OCI-LY1 (cell line): ENCODE measurements around the gene ARHGEF17.

Experiments used
- H2AFZ ChIP-seq: fragments of 200-600 bp; sonication (generic), shearing (Covaris generic); 2 replicates; pipeline ENCODE4 v1.6.0; 2014; ENCODE audit warnings: antibody characterized with exemption, mild to moderate bottlenecking, low read length
- H3F3A ChIP-seq: fragments of 200-600 bp; sonication (generic), shearing (Covaris generic); 2 replicates; pipeline ENCODE4 v1.6.0; 2014; ENCODE audit warnings: mild to moderate bottlenecking, antibody characterized with exemption, low read length, moderate library complexity; ENCODE audit not compliant: insufficient read depth
- H3K27ac ChIP-seq: fragments of 200-600 bp; sonication (generic); 2 replicates; pipeline ENCODE4 v1.5.1; 2014; ENCODE audit warnings: low read length, mixed run types, mild to moderate bottlenecking, low read depth; ENCODE audit not compliant: poor library complexity, severe bottlenecking
- H3K27me3 ChIP-seq: fragments of 200-600 bp; sonication (generic); 2 replicates; pipeline ENCODE4 v1.6.0; 2014; ENCODE audit warnings: antibody characterized with exemption, mild to moderate bottlenecking, low read length, moderate library complexity; ENCODE audit not compliant: insufficient read depth
- H3K36me3 ChIP-seq: fragments of 200-600 bp; sonication (generic); 2 replicates; pipeline ENCODE4 v1.6.1; 2014; ENCODE audit warnings: mild to moderate bottlenecking, antibody characterized with exemption, low read length, moderate library complexity, mixed read lengths; ENCODE audit not compliant: insufficient read depth
- H3K4me1 ChIP-seq: fragments of 200-600 bp; sonication (generic); 2 replicates; pipeline ENCODE4 v1.5.1; 2014; ENCODE audit warnings: mild to moderate bottlenecking, low read length, moderate library complexity; ENCODE audit not compliant: insufficient read depth, severe bottlenecking
- H3K4me2 ChIP-seq: fragments of 200-600 bp; sonication (generic), shearing (Covaris generic); 2 replicates; pipeline ENCODE4 v1.6.1; 2014; ENCODE audit warnings: low read length
- H3K4me3 ChIP-seq: fragments of 200-600 bp; sonication (generic); 2 replicates; pipeline ENCODE4 v1.5.1; 2014; ENCODE audit warnings: low read length, low read depth, mild to moderate bottlenecking, mixed read lengths; ENCODE audit not compliant: poor library complexity, severe bottlenecking
- H3K79me2 ChIP-seq: fragments of 200-600 bp; shearing (Covaris generic); 2 replicates; pipeline ENCODE4 v1.6.1; 2016; ENCODE audit warnings: mixed run types, low read length, mixed read lengths; ENCODE audit not compliant: insufficient read depth
- H3K9ac ChIP-seq: fragments of 200-600 bp; sonication (generic), shearing (Covaris generic); 2 replicates; pipeline ENCODE4 v1.6.1; 2014; ENCODE audit warnings: mild to moderate bottlenecking, low read length, mixed read lengths
- H3K9me2 ChIP-seq: fragments of 200-600 bp; sonication (generic), shearing (Covaris generic); 2 replicates; pipeline ENCODE4 v1.6.1; 2014; ENCODE audit warnings: low read depth, mild to moderate bottlenecking, low read length, mixed read lengths
- H3K9me3 ChIP-seq: fragments of 200-600 bp; shearing (Covaris generic); 2 replicates; pipeline ENCODE4 v1.6.1; 2014; ENCODE audit warnings: low read length, mixed read lengths
- H4K20me1 ChIP-seq: fragments of 200-600 bp; sonication (generic), shearing (Covaris generic); 2 replicates; pipeline ENCODE4 v1.6.0; 2016; ENCODE audit warnings: mild to moderate bottlenecking, low read length; ENCODE audit not compliant: insufficient read depth
- CTCF ChIP-seq: fragments of 200-600 bp; sonication (generic), shearing (Covaris generic); IDR thresholded peaks from 2 replicates; pipeline ENCODE4 v1.5.1; 2017; ENCODE audit warnings: mild to moderate bottlenecking, antibody characterized with exemption, low read length, moderate library complexity, mixed read lengths
- EZH2 ChIP-seq: fragments of 200-600 bp; sonication (generic), shearing (Covaris generic); IDR thresholded peaks from 2 replicates; pipeline ENCODE4 v1.8.0; 2017; ENCODE audit warnings: borderline replicate concordance, mixed run types, mild to moderate bottlenecking, antibody characterized with exemption, low read length, moderate library complexity, mixed read lengths

ARHGEF17 gene

GRCh38 chr11:73262851-73263495 lies 45.1 kb upstream of the ARHGEF17 start:
- Histone ChIP-seq H3K9me2 (no peaks in the 10 kb centered on the region), H3K4me2 (no peak overlapping the region), H3F3A (no peaks in the 10 kb centered on the region), H2AFZ (no peak overlapping the region), H4K20me1 (no peaks in the 10 kb centered on the region), H3K27me3 (no peaks in the 10 kb centered on the region), H3K36me3 (no peaks in the 10 kb centered on the region), H3K4me3 (no peak overlapping the region), H3K79me2 (no peaks in the 10 kb centered on the region), H3K9me3 (no peaks in the 10 kb centered on the region), H3K4me1 (no peaks in the 10 kb centered on the region), H3K27ac (no peak overlapping the region), H3K9ac (no peak overlapping the region)
- no peak for TF ChIP-seq CTCF
- TF ChIP-seq EZH2: no peak

- no peak overlapping the region for H3K27ac ChIP-seq
- H2AFZ ChIP-seq: no peak overlapping the region
- no peak overlapping the region for H3K4me3 ChIP-seq
Observed at GRCh38 chr11:73263640-73264039, 44.4 kb upstream of the ARHGEF17 start.

GRCh38 chr11:73265278-73265810 lies 42.7 kb upstream of the ARHGEF17 start:
- Histone ChIP-seq H3K9me3 (no peaks in the 10 kb centered on the region), H3K9me2 (no peaks in the 10 kb centered on the region), H3K4me3 (no peak overlapping the region), H3K4me2 (no peak overlapping the region), H3K36me3 (no peaks in the 10 kb centered on the region), H4K20me1 (no peaks in the 10 kb centered on the region), H3K9ac (no peak overlapping the region), H3K4me1 (no peaks in the 10 kb centered on the region), H3F3A (no peaks in the 10 kb centered on the region), H3K27ac (no peak overlapping the region), H2AFZ (no peak overlapping the region), H3K79me2 (no peaks in the 10 kb centered on the region), H3K27me3 (no peaks in the 10 kb centered on the region)
- no peak for TF ChIP-seq EZH2
- TF ChIP-seq CTCF: no peak

More at GRCh38 chr11:73263640-73264039, 44.4 kb upstream of the ARHGEF17 start:
- TF ChIP-seq EZH2 (no peak), CTCF (no peak)
- H3K4me2 ChIP-seq: no peak overlapping the region
- H3K79me2 ChIP-seq: no peaks in the 10 kb centered on the region
- H3K9ac ChIP-seq: no peak overlapping the region
- H3F3A ChIP-seq: no peaks in the 10 kb centered on the region
- H3K36me3 ChIP-seq: no peaks in the 10 kb centered on the region
- no peaks in the 10 kb centered on the region for H3K9me3 ChIP-seq
- H3K27me3 ChIP-seq: no peaks in the 10 kb centered on the region
- H3K9me2 ChIP-seq: no peaks in the 10 kb centered on the region
- no peaks in the 10 kb centered on the region for H4K20me1 ChIP-seq
- no peaks in the 10 kb centered on the region for H3K4me1 ChIP-seq
